Stomach (tissue), 9 donors: ENCODE measurements around the gene DERA. TPM values are rescaled to one million over a fixed set of nuclear protein-coding genes. Genes with fewer than 3 reads are reported as not detected.

ENCODE experiments used
- DNase-seq, 2 donors: peaks; one replicate each; pipeline versions ENCODE4 v3.0.0 to v3.0.0-alpha.2; 2013 to 2019
- H3K27ac ChIP-seq, 5 donors: fragments of 200-600 bp in 4 of 5; sonication (generic) in 4 of 5; one replicate each; pipeline ENCODE4 v1.5.1; 2013 to 2019; ENCODE audit warnings: mild to moderate bottlenecking in 1 of 5, moderate library complexity in 1 of 5
- H3K27me3 ChIP-seq, 3 donors: fragments of 200-600 bp; sonication (generic); one replicate each; pipeline ENCODE4 v1.5.1; 2017 to 2019; ENCODE audit warnings: mixed run types in 1 of 3
- H3K36me3 ChIP-seq, 4 donors: fragments of 200-600 bp; sonication (generic); 1 replicate in 3 of 4; 2 replicates in 1 of 4; pipeline ENCODE4 v1.5.1; 2016 to 2019
- H3K4me1 ChIP-seq, 4 donors: fragments of 200-600 bp; sonication (generic); one replicate each; pipeline ENCODE4 v1.5.1; 2016 to 2019
- H3K4me3 ChIP-seq, 4 donors: fragments of 200-600 bp; sonication (generic) in 3 of 4; one replicate each; pipeline ENCODE4 v1.5.1; 2016 to 2019; ENCODE audit warnings: mild to moderate bottlenecking in 1 of 4
- H3K9me3 ChIP-seq, 4 donors: fragments of 200-600 bp; sonication (generic); one replicate each; pipeline ENCODE4 v1.5.1; 2016 to 2019
- CTCF ChIP-seq, 7 experiments: fragments of 450-650 bp in 4 of 7; fragments of 200-600 bp in 3 of 7; sonication (generic) in 3 of 7; IDR thresholded peaks; one replicate each; pipeline ENCODE4 v1.5.1; 2016 to 2019; ENCODE audit warnings: antibody characterized with exemption in 7 of 7, control low read depth in 2 of 7, mild to moderate bottlenecking in 1 of 7
- EP300 ChIP-seq: sonication (generic); formaldehyde crosslinking; IDR thresholded peaks from one replicate; pipeline ENCODE4 v1.6.1; 2017; ENCODE audit warnings: antibody characterized with exemption
- POLR2A ChIP-seq, 4 donors: fragments of 450-650 bp; IDR thresholded peaks; one replicate each; pipeline ENCODE4 v1.6.1; 2016; ENCODE audit warnings: antibody characterized with exemption in 4 of 4, control low read depth in 2 of 4, mild to moderate bottlenecking in 1 of 4, moderate library complexity in 1 of 4
- POLR2AphosphoS5 ChIP-seq, 3 donors: sonication (generic); formaldehyde crosslinking; IDR thresholded peaks; one replicate each; pipeline ENCODE4 v1.6.1; 2016; ENCODE audit warnings: antibody characterized with exemption in 3 of 3
- WGBS, 5 donors: extraction: QIAGEN DNeasy Blood & Tissue Kit in 3 of 5; methylation state at CpG; one replicate each; pipeline versions ENCODE4 v1.1.5 to v1.1.7; 2013 to 2018; 5-methylcytosine and 5-hydroxymethylcytosine counted together
- intact Hi-C: fragments of 100-400 bp; cut with DNase I; formaldehyde crosslinking; loops from one replicate; pipeline ENCODE4 v1.15.1; 2023; ENCODE audit warnings: low total_unique reads
- polyA plus RNA-seq, 3 donors: library from polyadenylated mRNA; stranded (reverse); fragments of 200-250 nt; gene quantifications; one replicate each; pipeline ENCODE4 v1.2.3, GENCODE V29; 2013
- total RNA-seq, 5 donors: library from RNA; depleted of rRNA; stranded (reverse); fragments of >200 nt; gene quantifications; one replicate each; pipeline versions ENCODE4 v1.1.0 to v1.2.3, GENCODE V29; 2014 to 2016
- donor health status: healthy with polysubstance abuse.
- donor health status: Bipolar disorder and iron deficiency.
- donor health status: healthy.

DERA gene
- total and polyA plus RNA-seq, 8 donors, result 3.2 to 53.6 (median 23.5) TPM

- Histone ChIP-seq H3K27me3 (no peaks in the 10 kb centered on the region), H3K27ac (no peak overlapping the region), H3K4me3 (no peak overlapping the region), H3K9me3 (no peaks in the 10 kb centered on the region), H3K4me1 (peaks cover 0 to 9% (median 0%) of the 10 kb centered on the region in 4 donors), H3K36me3 (no peaks in the 10 kb centered on the region)
- WGBS, 5 donors, result 71 to 90% (median 82%) methylated on average over 2 of the region's 2 CpGs
- no peak for DNase-seq
- intact Hi-C loops, result no loop called here
- TF ChIP-seq POLR2AphosphoS5 (IDR thresholded peaks at IDR 0.05) (no peak), EP300 (no peak), POLR2A (IDR thresholded peaks at IDR 0.05) (no peak), CTCF (IDR thresholded peaks at IDR 0.05) (no peak)
These were observed 17.2 kb downstream of the DERA start for GRCh38 chr12:15928346-15928745.

- TF ChIP-seq POLR2AphosphoS5 (IDR thresholded peaks at IDR 0.05) (no peak), EP300 (no peak), POLR2A (IDR thresholded peaks at IDR 0.05) (no peak), CTCF (IDR thresholded peaks at IDR 0.05) (no peak)
- no peaks in the 10 kb centered on the region for H3K27me3 ChIP-seq
- no peak overlapping the region for H3K4me3 ChIP-seq
- no peaks in the 10 kb centered on the region for H3K9me3 ChIP-seq
- no peaks in the 10 kb centered on the region for H3K36me3 ChIP-seq
- no peak for DNase-seq
- intact Hi-C loops, result no loop called here
- H3K27ac ChIP-seq, result no peak overlapping the region
- 64 to 78% (median 74%) methylated on average over 10 of the region's 10 CpGs for WGBS, 5 donors
- peaks cover 0 to 9% (median 0%) of the 10 kb centered on the region in 4 donors for H3K4me1 ChIP-seq
These were observed 17.9 kb downstream of the DERA start for GRCh38 chr12:15928870-15929571.

- Histone ChIP-seq H3K36me3 (no peaks in the 10 kb centered on the region), H3K4me3 (no peak overlapping the region), H3K9me3 (no peaks in the 10 kb centered on the region), H3K27ac (no peak overlapping the region), H3K4me1 (peaks cover 0 to 9% (median 0%) of the 10 kb centered on the region in 4 donors), H3K27me3 (no peaks in the 10 kb centered on the region)
- TF ChIP-seq POLR2AphosphoS5 (IDR thresholded peaks at IDR 0.05), result no peak
- TF ChIP-seq POLR2A (IDR thresholded peaks at IDR 0.05), result no peak
- TF ChIP-seq CTCF (IDR thresholded peaks at IDR 0.05), result no peak
- TF ChIP-seq EP300, result no peak
- WGBS, 5 donors, result 81 to 90% (median 89%) methylated on average over 3 of the region's 3 CpGs
- no peak for DNase-seq
- intact Hi-C loops, result no loop called here
These were observed 20.5 kb downstream of the DERA start for GRCh38 chr12:15931590-15932053.

GRCh38 chr12:15932327-15932726 lies 21.2 kb downstream of the DERA start:
- H3K4me3 ChIP-seq, result no peak overlapping the region
- no peak overlapping the region for H3K27ac ChIP-seq
- intact Hi-C loops, result no loop called here
- H3K9me3 ChIP-seq, result no peaks in the 10 kb centered on the region
- H3K27me3 ChIP-seq, result no peaks in the 10 kb centered on the region
- H3K4me1 ChIP-seq, result peaks cover 0 to 9% (median 0%) of the 10 kb centered on the region in 4 donors
- DNase-seq, result no peak
- TF ChIP-seq POLR2A (IDR thresholded peaks at IDR 0.05), result no peak
- TF ChIP-seq POLR2AphosphoS5 (IDR thresholded peaks at IDR 0.05), result no peak
- no peak for TF ChIP-seq CTCF (IDR thresholded peaks at IDR 0.05)
- TF ChIP-seq EP300, result no peak
- no peaks in the 10 kb centered on the region for H3K36me3 ChIP-seq
- 86 to 97% (median 94%) methylated on average over 1 of the region's 1 CpG for WGBS, 5 donors
